ENCODE measurements around the gene RGR.

The RGR gene

GRCh38 chr10:84244651-84245270 lies at the start of gene RGR:
RGR (plus strand) TSS chr10:84245053; CDS start chr10:84245091, 38 bp downstream.
- DNase-seq (ENCODE audit: low read depth, low spot score): no peak
- no peak within 1 kb of the TSS for H3K27ac ChIP-seq

- no peak for DNase-seq (ENCODE audit: low read depth, low spot score)
- H3K27ac ChIP-seq: no peak overlapping the region
Observed at GRCh38 chr10:84196083-84196482, 48.8 kb upstream of the RGR start.

- H3K27ac ChIP-seq: no peak overlapping the region
- DNase-seq (ENCODE audit: low read depth, low spot score): no peak
Observed at GRCh38 chr10:84196941-84197340, 47.9 kb upstream of the RGR start.

GRCh38 chr10:84197643-84198042 lies 47.2 kb upstream of the RGR start:
- DNase-seq (ENCODE audit: low read depth, low spot score): no peak
- no peak overlapping the region for H3K27ac ChIP-seq

- no peak for DNase-seq (ENCODE audit: low read depth, low spot score)
- H3K27ac ChIP-seq: no peak overlapping the region
Observed at GRCh38 chr10:84198206-84198915, 46.5 kb upstream of the RGR start.

- no peak for DNase-seq (ENCODE audit: low read depth, low spot score)
- no peak overlapping the region for H3K27ac ChIP-seq
Observed at GRCh38 chr10:84200537-84201243, 44.2 kb upstream of the RGR start.

GRCh38 chr10:84201244-84201606 lies 43.6 kb upstream of the RGR start:
- no peak overlapping the region for H3K27ac ChIP-seq
- DNase-seq (ENCODE audit: low read depth, low spot score): no peak

- no peak for DNase-seq (ENCODE audit: low read depth, low spot score)
- H3K27ac ChIP-seq: no peak overlapping the region
Observed at GRCh38 chr10:84201682-84202081, 43.2 kb upstream of the RGR start.

- no peak for DNase-seq (ENCODE audit: low read depth, low spot score)
- H3K27ac ChIP-seq: no peak overlapping the region
Observed at GRCh38 chr10:84202349-84202748, 42.5 kb upstream of the RGR start.

- H3K27ac ChIP-seq: no peak overlapping the region
- no peak for DNase-seq (ENCODE audit: low read depth, low spot score)
Observed at GRCh38 chr10:84204122-84204521, 40.7 kb upstream of the RGR start.

GRCh38 chr10:84204610-84205009 lies 40.2 kb upstream of the RGR start:
- DNase-seq (ENCODE audit: low read depth, low spot score): no peak
- no peak overlapping the region for H3K27ac ChIP-seq

- H3K27ac ChIP-seq: no peak overlapping the region
- DNase-seq (ENCODE audit: low read depth, low spot score): no peak
Observed at GRCh38 chr10:84205049-84205852, 39.6 kb upstream of the RGR start.

- DNase-seq (ENCODE audit: low read depth, low spot score): no peak
- no peak overlapping the region for H3K27ac ChIP-seq
Observed at GRCh38 chr10:84205853-84206525, 38.9 kb upstream of the RGR start.

GRCh38 chr10:84208023-84208422 lies 36.8 kb upstream of the RGR start:
- no peak for DNase-seq (ENCODE audit: low read depth, low spot score)
- no peak overlapping the region for H3K27ac ChIP-seq

- DNase-seq (ENCODE audit: low read depth, low spot score): no peak
Observed at GRCh38 chr10:84211566-84211965, 33.3 kb upstream of the RGR start.

GRCh38 chr10:84212014-84212413 lies 32.8 kb upstream of the RGR start:
- no peak for DNase-seq (ENCODE audit: low read depth, low spot score)
- no peak overlapping the region for H3K27ac ChIP-seq

More at GRCh38 chr10:84211566-84211965, 33.3 kb upstream of the RGR start:
- H3K27ac ChIP-seq: no peak overlapping the region

- no peak overlapping the region for H3K27ac ChIP-seq
- DNase-seq (ENCODE audit: low read depth, low spot score): no peak
Observed at GRCh38 chr10:84213076-84213475, 31.8 kb upstream of the RGR start.

- no peak overlapping the region for H3K27ac ChIP-seq
Observed at GRCh38 chr10:84214046-84214572, 30.7 kb upstream of the RGR start.

GRCh38 chr10:84214612-84215235 lies 30.1 kb upstream of the RGR start:
- H3K27ac ChIP-seq: no peak overlapping the region
- DNase-seq (ENCODE audit: low read depth, low spot score): no peak

More at GRCh38 chr10:84214046-84214572, 30.7 kb upstream of the RGR start:
- DNase-seq (ENCODE audit: low read depth, low spot score): no peak

Data from epithelial cell of prostate (primary cell).